Lower lobe of right lung (tissue), 2 donors: Measurements from ENCODE around the gene RPS6KC1. TPM values are rescaled to one million over a fixed set of nuclear protein-coding genes. Genes with fewer than 3 reads are reported as not detected.
"Not testable (repeated sequence)": the region's sequence is repeated elsewhere in the genome, so short reads cannot be mapped to it uniquely, and the experiment has no call there.

Source experiments
- ATAC-seq, 2 donors: fragments of 200-7000 bp; cut with Tn5 transposase; one replicate each; pipeline ENCODE4 v1.9.1; 2020 to 2022; ENCODE audit warnings: mild to moderate bottlenecking in 2 of 2, moderate library complexity in 2 of 2
- DNase-seq: peaks from one replicate; pipeline ENCODE4 v3.0.0-alpha.2; 2020
- H3K27ac ChIP-seq: fragments of 200-600 bp; one replicate; pipeline ENCODE4 v1.8.0; 2022
- H3K27me3 ChIP-seq: fragments of 200-600 bp; one replicate; pipeline ENCODE4 v1.8.0; 2022; ENCODE audit warnings: low read depth
- H3K36me3 ChIP-seq: fragments of 200-600 bp; one replicate; pipeline ENCODE4 v1.8.0; 2022; ENCODE audit warnings: mild to moderate bottlenecking
- H3K4me1 ChIP-seq: fragments of 200-600 bp; one replicate; pipeline ENCODE4 v1.8.0; 2022
- H3K4me3 ChIP-seq: fragments of 200-600 bp; one replicate; pipeline ENCODE4 v1.8.0; 2022; ENCODE audit warnings: mild to moderate bottlenecking
- H3K9me3 ChIP-seq: fragments of 200-600 bp; one replicate; pipeline ENCODE4 v1.8.0; 2022
- intact Hi-C: fragments of 100-400 bp; cut with DNase I; formaldehyde crosslinking; loops from one replicate; pipeline ENCODE4 v1.11.0; 2022
- total RNA-seq: library from RNA; stranded (reverse); fragmentation: NEBNext Ultra II Directional; extraction: Animal tissue kit (Norgen Biotek cat#: 25700); gene quantifications from one replicate; pipeline ENCODE4 v1.2.1, GENCODE V29; 2021
- TF ChIP-seq, protein P1 (sequence below): fragments of 200-600 bp; IDR thresholded peaks from one replicate; pipeline ENCODE4 v1.8.0; 2022; ENCODE audit warnings: antibody characterized with exemption, mild to moderate bottlenecking
- donor health status: DM: no; HTN: yes; CAD: no; lungs with severe emphysema.

The RPS6KC1 gene
- total RNA-seq, 1 donor from 2014 or later: 18.7 TPM

GRCh38 chr1:213136190-213136917 lies 85.3 kb downstream of the RPS6KC1 start:
- DNase-seq (no peak), ATAC-seq (no peak)
- TF ChIP-seq, protein P1, sequence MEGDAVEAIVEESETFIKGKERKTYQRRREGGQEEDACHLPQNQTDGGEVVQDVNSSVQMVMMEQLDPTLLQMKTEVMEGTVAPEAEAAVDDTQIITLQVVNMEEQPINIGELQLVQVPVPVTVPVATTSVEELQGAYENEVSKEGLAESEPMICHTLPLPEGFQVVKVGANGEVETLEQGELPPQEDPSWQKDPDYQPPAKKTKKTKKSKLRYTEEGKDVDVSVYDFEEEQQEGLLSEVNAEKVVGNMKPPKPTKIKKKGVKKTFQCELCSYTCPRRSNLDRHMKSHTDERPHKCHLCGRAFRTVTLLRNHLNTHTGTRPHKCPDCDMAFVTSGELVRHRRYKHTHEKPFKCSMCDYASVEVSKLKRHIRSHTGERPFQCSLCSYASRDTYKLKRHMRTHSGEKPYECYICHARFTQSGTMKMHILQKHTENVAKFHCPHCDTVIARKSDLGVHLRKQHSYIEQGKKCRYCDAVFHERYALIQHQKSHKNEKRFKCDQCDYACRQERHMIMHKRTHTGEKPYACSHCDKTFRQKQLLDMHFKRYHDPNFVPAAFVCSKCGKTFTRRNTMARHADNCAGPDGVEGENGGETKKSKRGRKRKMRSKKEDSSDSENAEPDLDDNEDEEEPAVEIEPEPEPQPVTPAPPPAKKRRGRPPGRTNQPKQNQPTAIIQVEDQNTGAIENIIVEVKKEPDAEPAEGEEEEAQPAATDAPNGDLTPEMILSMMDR: no peak
- H3K36me3 ChIP-seq: no peaks in the 10 kb centered on the region
- H3K9me3 ChIP-seq: no peaks in the 10 kb centered on the region
- no peaks in the 10 kb centered on the region for H3K27me3 ChIP-seq
- no peaks in the 10 kb centered on the region for H3K4me1 ChIP-seq
- no peak overlapping the region for H3K27ac ChIP-seq
- intact Hi-C loops: no loop called here
- H3K4me3 ChIP-seq: no peak overlapping the region

DNA sequence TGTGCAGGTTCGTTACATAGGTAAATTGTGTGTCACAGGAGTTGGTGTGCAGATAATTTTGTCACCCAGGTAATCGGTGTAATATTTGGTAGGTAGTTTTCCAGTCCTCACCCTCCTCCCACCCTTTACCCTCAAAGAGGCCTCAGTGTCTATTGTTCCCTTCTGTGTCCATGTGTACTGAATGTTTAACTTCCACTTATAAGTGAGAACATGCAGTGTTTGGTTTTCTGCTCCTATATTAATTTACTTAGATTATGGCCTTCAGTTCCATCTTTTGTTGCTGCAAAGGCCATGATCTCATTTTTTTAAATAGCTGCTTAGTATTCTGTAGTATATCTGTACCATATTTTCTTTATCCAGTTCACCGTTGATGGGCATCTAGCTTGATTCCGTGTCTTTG lies 87.3 kb downstream of the RPS6KC1 start:
- Histone ChIP-seq H3K27me3 (no peaks in the 10 kb centered on the region), H3K9me3 (no peaks in the 10 kb centered on the region), H3K27ac (no peak overlapping the region), H3K36me3 (no peaks in the 10 kb centered on the region), H3K4me3 (no peak overlapping the region), H3K4me1 (no peaks in the 10 kb centered on the region)
- TF ChIP-seq, protein P1: no peak
- no peak for DNase-seq
- intact Hi-C loops: no loop called here
- no peak for ATAC-seq

DNA sequence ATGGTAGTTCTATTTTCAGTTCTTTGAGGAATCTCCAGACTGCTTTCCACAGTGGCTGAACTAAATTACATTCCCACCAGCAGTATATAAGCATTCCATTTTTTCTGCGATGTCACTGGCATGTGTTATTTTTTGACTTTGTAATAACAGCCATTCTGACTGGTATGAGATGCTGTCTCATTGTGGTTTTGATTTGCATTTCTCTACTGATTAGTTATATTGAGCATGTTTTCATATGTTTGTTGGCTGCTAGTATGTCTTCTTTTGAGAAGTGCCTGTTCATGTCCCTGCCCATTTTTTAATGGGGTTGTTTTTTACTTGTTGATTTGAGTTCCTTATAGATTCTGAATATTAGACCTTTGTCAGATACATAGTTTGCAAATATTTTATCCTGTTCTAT lies 87.9 kb downstream of the RPS6KC1 start:
- no peak for DNase-seq
- intact Hi-C loops: no loop called here
- TF ChIP-seq, protein P1: no peak
- Histone ChIP-seq H3K27me3 (no peaks in the 10 kb centered on the region), H3K36me3 (no peaks in the 10 kb centered on the region), H3K9me3 (no peaks in the 10 kb centered on the region), H3K4me1 (no peaks in the 10 kb centered on the region), H3K27ac (no peak overlapping the region), H3K4me3 (no peak overlapping the region)
- ATAC-seq: no peak

- no peaks in the 10 kb centered on the region for H3K36me3 ChIP-seq
- no peak overlapping the region for H3K4me3 ChIP-seq
- TF ChIP-seq, protein P1: no peak
- H3K27ac ChIP-seq: no peak overlapping the region
- H3K9me3 ChIP-seq: no peaks in the 10 kb centered on the region
- intact Hi-C loops: no loop called here
- no peaks in the 10 kb centered on the region for H3K27me3 ChIP-seq
- no peaks in the 10 kb centered on the region for H3K4me1 ChIP-seq
- DNase-seq (no peak), ATAC-seq (no peak)
Measured at GRCh38 chr1:213148905-213149304, 97.9 kb downstream of the RPS6KC1 start.

GRCh38 chr1:213150090-213150489 lies 99.0 kb downstream of the RPS6KC1 start:
- H3K9me3 ChIP-seq, H3K36me3 ChIP-seq, H3K27ac ChIP-seq, intact Hi-C loops, H3K27me3 ChIP-seq, H3K4me3 ChIP-seq, H3K4me1 ChIP-seq, DNase-seq, ATAC-seq: not testable (repeated sequence)

DNA sequence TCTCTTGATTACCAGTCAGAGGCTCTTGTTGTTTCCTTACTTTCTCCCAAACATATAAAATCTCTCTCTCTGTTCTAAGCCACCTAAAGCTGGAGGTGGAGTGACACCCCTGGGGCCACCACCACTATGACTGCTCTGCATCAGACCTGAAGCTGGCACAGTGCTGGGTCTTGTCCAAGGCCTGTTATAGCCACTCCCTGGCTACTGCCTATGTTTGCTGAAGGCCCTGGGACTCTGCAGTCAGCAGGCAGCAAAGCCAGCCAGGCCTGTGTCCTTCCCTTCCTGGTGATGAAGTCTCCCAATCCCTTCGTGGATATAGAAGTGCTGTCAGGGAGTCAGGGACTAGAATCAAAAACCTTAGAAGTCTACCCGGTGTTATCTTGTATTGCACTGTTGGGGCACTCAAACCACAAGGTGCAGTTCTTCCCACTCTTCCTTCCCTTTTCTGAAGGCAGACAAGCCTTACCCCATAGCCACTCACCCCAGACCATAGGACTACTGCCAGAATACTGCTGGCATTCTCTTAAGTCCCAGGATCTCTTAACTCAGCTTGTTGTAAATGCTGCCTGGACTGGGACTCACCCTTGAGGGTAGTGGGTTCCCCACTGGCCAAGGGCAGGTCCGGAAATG lies 103.1 kb downstream of the RPS6KC1 start:
- TF ChIP-seq, protein P1: no peak
- Histone ChIP-seq H3K9me3 (no peaks in the 10 kb centered on the region), H3K36me3 (peaks cover 4% of the 10 kb centered on the region), H3K4me1 (no peaks in the 10 kb centered on the region), H3K4me3 (no peak overlapping the region), H3K27me3 (no peaks in the 10 kb centered on the region), H3K27ac (no peak overlapping the region)
- intact Hi-C loops: no loop called here
- ATAC-seq (peak; percentile 43 to 59), DNase-seq (no peak)
